Loucy (cell line): ENCODE results near the gene SIK3.

ENCODE experiments used
- EZH2phosphoT487 ChIP-seq: fragments of 200-600 bp; IDR thresholded peaks from 2 replicates; pipeline ENCODE4 v1.6.1; 2018; ENCODE audit warnings: antibody characterized with exemption, mild to moderate bottlenecking, moderate library complexity, borderline replicate concordance
- TF ChIP-seq, protein P1 (sequence below): fragments of 200-600 bp; sonication (generic); conservative IDR thresholded peaks from 2 replicates; pipeline ENCODE4 v1.5.1; 2014; ENCODE audit warnings: mild to moderate bottlenecking, antibody characterized with exemption, low read length

- TF ChIP-seq, protein P1, sequence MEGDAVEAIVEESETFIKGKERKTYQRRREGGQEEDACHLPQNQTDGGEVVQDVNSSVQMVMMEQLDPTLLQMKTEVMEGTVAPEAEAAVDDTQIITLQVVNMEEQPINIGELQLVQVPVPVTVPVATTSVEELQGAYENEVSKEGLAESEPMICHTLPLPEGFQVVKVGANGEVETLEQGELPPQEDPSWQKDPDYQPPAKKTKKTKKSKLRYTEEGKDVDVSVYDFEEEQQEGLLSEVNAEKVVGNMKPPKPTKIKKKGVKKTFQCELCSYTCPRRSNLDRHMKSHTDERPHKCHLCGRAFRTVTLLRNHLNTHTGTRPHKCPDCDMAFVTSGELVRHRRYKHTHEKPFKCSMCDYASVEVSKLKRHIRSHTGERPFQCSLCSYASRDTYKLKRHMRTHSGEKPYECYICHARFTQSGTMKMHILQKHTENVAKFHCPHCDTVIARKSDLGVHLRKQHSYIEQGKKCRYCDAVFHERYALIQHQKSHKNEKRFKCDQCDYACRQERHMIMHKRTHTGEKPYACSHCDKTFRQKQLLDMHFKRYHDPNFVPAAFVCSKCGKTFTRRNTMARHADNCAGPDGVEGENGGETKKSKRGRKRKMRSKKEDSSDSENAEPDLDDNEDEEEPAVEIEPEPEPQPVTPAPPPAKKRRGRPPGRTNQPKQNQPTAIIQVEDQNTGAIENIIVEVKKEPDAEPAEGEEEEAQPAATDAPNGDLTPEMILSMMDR: no peak
- TF ChIP-seq EZH2phosphoT487: no peak
These were observed 240.3 kb downstream of the SIK3 start for GRCh38 chr11:116857936-116858335.
